Testis (tissue), 3 donors: ENCODE measurements around the gene OSCAR. TPM values are rescaled to one million over a fixed set of nuclear protein-coding genes. Genes with fewer than 3 reads are reported as not detected.
"Not testable (repeated sequence)": the region's sequence is repeated elsewhere in the genome, so short reads cannot be mapped to it uniquely, and the experiment has no call there.

Experiments
- DNase-seq: peaks from one replicate; pipeline ENCODE4 v3.0.0-alpha.2; 2019
- H3K27ac ChIP-seq, 2 donors: fragments of 200-600 bp; sonication (generic); one replicate each; pipeline ENCODE4 v1.5.1; 2019
- H3K27me3 ChIP-seq: fragments of 200-600 bp; sonication (generic); one replicate; pipeline ENCODE4 v1.5.1; 2019
- H3K36me3 ChIP-seq: fragments of 200-600 bp; sonication (generic); one replicate; pipeline ENCODE4 v1.5.1; 2017; ENCODE audit warnings: low read depth; ENCODE audit errors: missing control alignments
- H3K4me1 ChIP-seq: fragments of 200-600 bp; sonication (generic); one replicate; pipeline ENCODE4 v1.5.1; 2019
- H3K4me3 ChIP-seq, 2 donors: fragments of 200-600 bp; sonication (generic); one replicate each; pipeline ENCODE4 v1.5.1; 2017 to 2019
- H3K9me3 ChIP-seq: fragments of 200-600 bp; sonication (generic); one replicate; pipeline ENCODE4 v1.5.1; 2017
- POLR2A ChIP-seq: fragments of 450-650 bp; IDR thresholded peaks from one replicate; pipeline ENCODE4 v1.6.1; 2017; ENCODE audit warnings: antibody characterized with exemption, mild to moderate bottlenecking, moderate library complexity
- WGBS, 2 donors: methylation state at CpG; one replicate each; pipeline ENCODE4 v1.1.5; 2018; 5-methylcytosine and 5-hydroxymethylcytosine counted together
- intact Hi-C: fragments of 100-400 bp; cut with DNase I; formaldehyde crosslinking; loops from one replicate; pipeline ENCODE4 v1.15.1; 2023; ENCODE audit warnings: low total_unique reads
- polyA plus RNA-seq: library from polyadenylated mRNA; stranded (reverse); fragments of 350-450 nt; fragmentation: Illumina TruSeq; extraction: RNeasy Lipid Tissue Mini Kit (QIAGEN cat#74804); gene quantifications from one replicate; pipeline ENCODE4 v1.2.3, GENCODE V29; 2014; ENCODE audit warnings: low read depth, low replicate concordance; ENCODE audit not compliant: insufficient read depth
- total RNA-seq, 2 donors: library from RNA; depleted of rRNA; stranded (reverse); fragments of >200 nt; gene quantifications; one replicate each; pipeline ENCODE4 v1.2.3, GENCODE V29; 2016
- TF ChIP-seq, protein P1 (sequence below), 3 experiments: fragments of 450-650 bp in 2 of 3; fragments of 200-600 bp in 1 of 3; sonication (generic) in 1 of 3; IDR thresholded peaks; one replicate each; pipeline ENCODE4 v1.5.1; 2016 to 2019; ENCODE audit warnings: antibody characterized with exemption in 3 of 3, mild to moderate bottlenecking in 2 of 3, moderate library complexity in 1 of 3

The OSCAR gene
- total and polyA plus RNA-seq, 3 donors from 2014 or later, result 1.2 to 1.7 (median 1.7) TPM

DNA sequence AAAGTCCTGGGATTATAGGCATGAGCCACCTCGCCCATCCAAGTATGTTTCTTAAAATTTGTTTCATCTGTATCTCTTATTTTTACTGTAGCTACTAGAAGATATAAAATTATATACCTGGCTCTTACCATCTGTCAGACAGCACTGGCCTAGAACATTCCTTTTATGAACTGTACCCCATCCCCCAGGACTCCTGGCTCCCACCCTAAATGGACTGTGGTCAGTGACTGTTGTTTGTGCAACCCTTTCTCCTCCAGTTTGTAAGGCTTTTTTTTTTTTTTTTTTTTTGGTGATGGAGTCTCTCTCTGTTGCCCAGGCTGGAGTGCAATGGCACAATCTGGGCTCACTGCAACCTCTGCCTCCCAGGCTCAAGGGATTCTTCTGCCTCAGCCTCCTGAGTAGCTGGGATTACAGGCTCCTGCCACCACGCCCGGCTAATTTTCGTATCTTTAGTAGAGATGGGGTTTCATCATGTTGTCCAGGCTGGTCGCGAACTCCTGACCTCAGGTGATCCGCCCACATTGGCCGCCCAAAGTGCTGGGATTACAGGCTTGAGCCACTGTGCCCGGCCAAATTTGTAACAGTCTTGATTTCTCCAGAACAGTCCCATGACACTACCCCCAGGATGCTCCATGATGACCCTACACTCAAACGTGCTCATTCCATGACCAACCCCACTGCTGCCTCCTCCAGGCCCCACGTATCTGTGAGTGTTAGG is 4.6 kb upstream of the OSCAR start:
- H3K27ac ChIP-seq, result no peak overlapping the region
- H3K4me1 ChIP-seq, result peaks cover 7% of the 10 kb centered on the region
- H3K36me3 ChIP-seq, result no peaks in the 10 kb centered on the region
- no peaks in the 10 kb centered on the region for H3K9me3 ChIP-seq
- intact Hi-C loops, result no loop called here
- no peaks in the 10 kb centered on the region for H3K27me3 ChIP-seq
- 84 to 87% methylated on average over 9 to 11 of the region's 11 CpGs for WGBS, 2 donors
- no peak overlapping the region for H3K4me3 ChIP-seq
- no peak for DNase-seq
- TF ChIP-seq, protein P1, sequence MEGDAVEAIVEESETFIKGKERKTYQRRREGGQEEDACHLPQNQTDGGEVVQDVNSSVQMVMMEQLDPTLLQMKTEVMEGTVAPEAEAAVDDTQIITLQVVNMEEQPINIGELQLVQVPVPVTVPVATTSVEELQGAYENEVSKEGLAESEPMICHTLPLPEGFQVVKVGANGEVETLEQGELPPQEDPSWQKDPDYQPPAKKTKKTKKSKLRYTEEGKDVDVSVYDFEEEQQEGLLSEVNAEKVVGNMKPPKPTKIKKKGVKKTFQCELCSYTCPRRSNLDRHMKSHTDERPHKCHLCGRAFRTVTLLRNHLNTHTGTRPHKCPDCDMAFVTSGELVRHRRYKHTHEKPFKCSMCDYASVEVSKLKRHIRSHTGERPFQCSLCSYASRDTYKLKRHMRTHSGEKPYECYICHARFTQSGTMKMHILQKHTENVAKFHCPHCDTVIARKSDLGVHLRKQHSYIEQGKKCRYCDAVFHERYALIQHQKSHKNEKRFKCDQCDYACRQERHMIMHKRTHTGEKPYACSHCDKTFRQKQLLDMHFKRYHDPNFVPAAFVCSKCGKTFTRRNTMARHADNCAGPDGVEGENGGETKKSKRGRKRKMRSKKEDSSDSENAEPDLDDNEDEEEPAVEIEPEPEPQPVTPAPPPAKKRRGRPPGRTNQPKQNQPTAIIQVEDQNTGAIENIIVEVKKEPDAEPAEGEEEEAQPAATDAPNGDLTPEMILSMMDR (IDR thresholded peaks at IDR 0.05), result no peak
- TF ChIP-seq POLR2A, result no peak

DNA sequence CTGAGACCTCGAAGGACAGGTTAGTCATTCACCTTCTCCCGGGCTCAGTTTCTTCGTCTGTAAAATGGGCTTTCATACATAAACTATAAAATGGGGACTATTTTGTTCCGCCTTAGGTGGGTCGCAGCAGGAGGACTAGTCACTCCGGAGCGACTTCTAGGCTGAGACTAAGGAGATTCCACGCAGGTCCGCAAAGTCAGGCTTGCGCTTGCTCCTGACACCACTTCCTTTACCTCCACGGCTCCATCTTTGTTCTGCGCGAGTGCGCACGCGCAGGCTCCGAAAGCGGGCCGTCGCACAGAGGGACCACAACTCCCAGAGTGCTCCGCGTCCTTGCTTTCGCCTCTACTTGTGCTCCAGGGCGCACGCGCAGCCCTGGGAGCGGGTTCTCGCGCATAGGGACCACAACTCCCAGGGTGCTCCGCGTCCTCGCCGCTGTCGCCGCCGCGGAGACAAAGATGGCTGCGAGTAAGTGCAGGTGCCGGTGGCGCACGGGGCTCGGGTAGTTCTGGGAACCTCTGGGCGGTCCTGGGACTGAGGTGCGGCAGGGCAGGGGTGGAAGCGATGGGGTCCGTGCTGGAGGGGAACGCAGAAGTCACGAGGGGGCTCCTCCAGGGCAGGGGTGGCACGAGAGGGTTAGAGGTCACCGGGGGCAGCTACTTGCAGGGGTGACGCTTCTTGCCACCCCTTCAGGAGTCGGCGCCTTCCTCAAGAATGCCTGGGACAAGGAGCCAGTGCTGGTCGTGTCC is 2.0 kb upstream of the OSCAR start, which contains the start of gene NDUFA3:
Gene NDUFA3 (plus strand): TSS at position 435 of the 749 bp plus-strand sequence. CDS start 24 bp downstream, at position 459.
- peak; percentile 98 for DNase-seq
- H3K4me3 ChIP-seq, result peak within 1 kb of the TSS; percentile 76 to 90
- H3K27me3 ChIP-seq, result no peaks in the 10 kb centered on the region
- H3K36me3 ChIP-seq, result no peaks in the 10 kb centered on the region
- intact Hi-C loops, result no loop called here
- peak within 1 kb of the TSS in 1 of 2 donors; percentile 25 for H3K27ac ChIP-seq
- WGBS, 2 donors, result 2 to 3% methylated on average over 31 to 53 of the region's 54 CpGs
- TF ChIP-seq POLR2A, result no peak
- TF ChIP-seq, protein P1 (IDR thresholded peaks at IDR 0.05), result peak in 1 of 3 experiments; percentile 2
- peaks cover 7% of the 10 kb centered on the region for H3K4me1 ChIP-seq
- no peaks in the 10 kb centered on the region for H3K9me3 ChIP-seq

DNA sequence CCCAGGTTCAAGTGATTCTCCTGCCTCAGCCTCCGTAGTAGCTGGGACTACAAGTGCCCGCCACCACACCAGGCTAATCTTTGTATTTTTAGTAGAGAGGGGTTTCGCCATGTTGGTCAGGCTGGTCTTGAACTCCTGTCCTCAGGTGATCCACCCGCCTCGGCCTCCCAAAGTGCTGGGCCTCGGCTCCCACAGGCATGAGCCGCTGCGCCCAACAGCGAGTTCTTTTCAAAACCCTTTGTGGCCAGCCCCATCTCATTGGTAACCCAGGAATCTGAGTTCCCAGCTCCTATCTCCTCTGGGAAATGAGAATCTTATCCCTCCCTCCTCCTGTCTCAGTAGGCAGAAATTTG is 724 bp downstream of the OSCAR start:
- WGBS, 2 donors, result 66 to 83% methylated on average over 9 of the region's 9 CpGs
- H3K27me3 ChIP-seq, H3K4me3 ChIP-seq, H3K27ac ChIP-seq, intact Hi-C loops, H3K9me3 ChIP-seq, H3K36me3 ChIP-seq, DNase-seq: not testable (repeated sequence)
- H3K4me1 ChIP-seq, result peaks cover 14% of the 10 kb centered on the region

DNA sequence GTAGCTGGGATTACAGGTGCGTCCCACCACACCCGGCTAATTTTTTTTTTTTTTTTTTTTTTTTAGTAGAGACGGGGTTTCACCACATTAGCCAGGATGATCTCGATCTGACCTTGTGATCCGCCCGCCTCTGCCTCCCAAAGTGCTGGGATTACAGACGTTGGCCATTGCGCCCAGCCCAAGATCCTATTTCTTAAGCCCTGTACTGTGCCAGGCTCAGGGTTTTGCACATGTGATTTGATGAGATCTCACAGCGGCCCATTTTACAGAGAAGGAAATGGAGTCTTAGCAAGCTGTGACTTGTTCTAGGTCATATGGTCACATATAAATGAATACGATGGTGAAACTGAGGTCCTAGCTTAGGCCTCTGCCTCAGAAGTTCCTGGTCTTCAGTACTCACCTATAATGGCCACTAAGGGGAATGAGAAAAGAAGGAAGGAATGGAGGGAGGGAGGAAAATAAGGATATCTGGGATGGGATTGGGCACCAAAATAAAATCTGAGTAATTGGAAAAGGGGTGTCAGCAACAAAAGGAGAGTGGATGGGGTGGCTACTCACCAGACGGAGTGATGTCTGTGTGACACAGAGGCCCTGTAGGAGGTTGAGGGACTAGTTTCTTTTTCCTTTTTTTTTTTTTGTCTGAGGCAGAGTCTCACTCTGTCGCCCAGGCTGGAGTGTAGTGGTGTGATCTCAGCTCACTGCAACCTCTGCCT is 1.3 kb downstream of the OSCAR start:
- Histone ChIP-seq H3K36me3 (no peaks in the 10 kb centered on the region), H3K27me3 (no peaks in the 10 kb centered on the region), H3K4me3 (no peak overlapping the region), H3K27ac (no peak overlapping the region), H3K4me1 (peaks cover 14% of the 10 kb centered on the region), H3K9me3 (no peaks in the 10 kb centered on the region)
- TF ChIP-seq POLR2A, result no peak
- TF ChIP-seq, protein P1 (IDR thresholded peaks at IDR 0.05), result no peak
- DNase-seq, result no peak
- intact Hi-C loops, result no loop called here
- WGBS, 2 donors, result 85 to 91% methylated on average over 10 to 12 of the region's 12 CpGs

DNA sequence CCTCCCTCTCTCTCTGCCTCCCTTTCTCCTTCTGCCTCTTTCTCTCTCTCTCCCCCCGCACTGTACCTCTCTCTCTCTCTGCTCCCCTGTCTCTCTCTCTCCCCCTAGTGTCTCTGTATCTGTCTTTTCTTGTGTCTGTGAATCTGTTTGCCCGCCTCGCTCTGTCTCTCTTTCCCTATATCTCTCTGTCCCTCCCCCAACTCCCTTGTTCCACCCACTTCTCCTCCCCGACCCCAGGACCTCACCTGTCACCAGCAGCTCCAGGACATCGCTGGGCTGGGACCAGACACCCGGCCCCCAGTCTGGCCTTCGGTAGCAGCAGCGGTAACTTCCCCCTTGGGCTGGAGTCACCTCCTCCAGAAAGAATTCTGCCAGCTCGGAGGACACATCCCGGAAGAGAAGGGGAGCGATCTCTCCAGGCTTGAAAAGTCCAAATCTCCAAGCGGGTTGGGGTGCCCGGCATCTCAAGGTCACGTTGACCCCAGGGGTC is 3.9 kb downstream of the OSCAR start:
- intact Hi-C loops, result no loop called here
- TF ChIP-seq, protein P1 (IDR thresholded peaks at IDR 0.05), result peak in 1 of 3 experiments; percentile 14
- no peak for TF ChIP-seq POLR2A
- Histone ChIP-seq H3K27ac (peak overlapping the region; percentile 41 to 68), H3K4me3 (peak overlapping the region in 1 of 2 donors; percentile 18), H3K4me1 (peaks cover 7% of the 10 kb centered on the region), H3K36me3 (no peaks in the 10 kb centered on the region), H3K27me3 (no peaks in the 10 kb centered on the region), H3K9me3 (no peaks in the 10 kb centered on the region)
- DNase-seq, result peak; percentile 34
- 9 to 21% methylated on average over 14 of the region's 14 CpGs for WGBS, 2 donors
